B cell (primary cell): ENCODE data around the gene KDF1.

Experiments used
- EZH2 ChIP-seq: IDR thresholded peaks from 2 replicates; pipeline ENCODE4 v1.6.1; 2012; ENCODE audit warnings: borderline replicate concordance, low read depth, mild to moderate bottlenecking, moderate library complexity, low read length; ENCODE audit not compliant: insufficient read depth, poor library complexity, severe bottlenecking
- TF ChIP-seq, protein P1 (sequence below): fragments of 200-600 bp; IDR thresholded peaks from one replicate; pipeline ENCODE4 v1.8.0; 2022; ENCODE audit warnings: antibody characterized with exemption, mild to moderate bottlenecking

DNA sequence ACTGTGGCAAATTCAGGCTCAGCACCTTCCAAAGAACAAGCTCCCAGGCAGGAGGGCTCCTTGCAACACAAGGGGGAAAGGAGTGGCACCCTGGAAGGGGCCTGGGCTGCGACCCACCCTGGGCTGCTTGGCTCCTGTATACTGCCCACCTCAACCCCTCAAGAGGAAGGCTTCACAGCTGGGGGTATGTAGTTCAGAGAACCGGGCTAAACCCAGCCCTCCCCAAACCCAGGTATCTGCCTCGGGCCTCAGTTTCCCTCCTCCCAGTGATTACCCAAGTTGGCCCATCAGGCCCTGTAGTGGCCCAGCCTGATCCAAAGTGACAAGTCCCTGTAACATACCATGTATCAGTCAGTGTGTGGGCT, 44.9 kb upstream of the KDF1 start:
- TF ChIP-seq EZH2: no peak
- TF ChIP-seq, protein P1, sequence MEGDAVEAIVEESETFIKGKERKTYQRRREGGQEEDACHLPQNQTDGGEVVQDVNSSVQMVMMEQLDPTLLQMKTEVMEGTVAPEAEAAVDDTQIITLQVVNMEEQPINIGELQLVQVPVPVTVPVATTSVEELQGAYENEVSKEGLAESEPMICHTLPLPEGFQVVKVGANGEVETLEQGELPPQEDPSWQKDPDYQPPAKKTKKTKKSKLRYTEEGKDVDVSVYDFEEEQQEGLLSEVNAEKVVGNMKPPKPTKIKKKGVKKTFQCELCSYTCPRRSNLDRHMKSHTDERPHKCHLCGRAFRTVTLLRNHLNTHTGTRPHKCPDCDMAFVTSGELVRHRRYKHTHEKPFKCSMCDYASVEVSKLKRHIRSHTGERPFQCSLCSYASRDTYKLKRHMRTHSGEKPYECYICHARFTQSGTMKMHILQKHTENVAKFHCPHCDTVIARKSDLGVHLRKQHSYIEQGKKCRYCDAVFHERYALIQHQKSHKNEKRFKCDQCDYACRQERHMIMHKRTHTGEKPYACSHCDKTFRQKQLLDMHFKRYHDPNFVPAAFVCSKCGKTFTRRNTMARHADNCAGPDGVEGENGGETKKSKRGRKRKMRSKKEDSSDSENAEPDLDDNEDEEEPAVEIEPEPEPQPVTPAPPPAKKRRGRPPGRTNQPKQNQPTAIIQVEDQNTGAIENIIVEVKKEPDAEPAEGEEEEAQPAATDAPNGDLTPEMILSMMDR: no peak
